AG09309 (cell line): ENCODE measurements around the gene GNG8.

ENCODE experiments used
- DNase-seq: peaks from one replicate; pipeline ENCODE4 v3.0.0-alpha.2; 2010; ENCODE audit warnings: low read depth
- H3K4me3 ChIP-seq: 2 replicates; pipeline ENCODE4 v1.5.1; 2011; ENCODE audit warnings: mild to moderate bottlenecking, low read depth, low read length, moderate library complexity; ENCODE audit not compliant: control insufficient read depth
- TF ChIP-seq, protein P1 (sequence below): IDR thresholded peaks from 2 replicates; pipeline ENCODE4 v1.5.1; 2011; ENCODE audit warnings: mild to moderate bottlenecking, low read depth, low read length, inconsistent platforms; ENCODE audit not compliant: insufficient read depth, control insufficient read depth; ENCODE audit errors: missing control alignments

GNG8 gene

GRCh38 chr19:46656541-46656940, 20.5 kb upstream of the GNG8 start:
- no peak overlapping the region for H3K4me3 ChIP-seq
- TF ChIP-seq, protein P1, sequence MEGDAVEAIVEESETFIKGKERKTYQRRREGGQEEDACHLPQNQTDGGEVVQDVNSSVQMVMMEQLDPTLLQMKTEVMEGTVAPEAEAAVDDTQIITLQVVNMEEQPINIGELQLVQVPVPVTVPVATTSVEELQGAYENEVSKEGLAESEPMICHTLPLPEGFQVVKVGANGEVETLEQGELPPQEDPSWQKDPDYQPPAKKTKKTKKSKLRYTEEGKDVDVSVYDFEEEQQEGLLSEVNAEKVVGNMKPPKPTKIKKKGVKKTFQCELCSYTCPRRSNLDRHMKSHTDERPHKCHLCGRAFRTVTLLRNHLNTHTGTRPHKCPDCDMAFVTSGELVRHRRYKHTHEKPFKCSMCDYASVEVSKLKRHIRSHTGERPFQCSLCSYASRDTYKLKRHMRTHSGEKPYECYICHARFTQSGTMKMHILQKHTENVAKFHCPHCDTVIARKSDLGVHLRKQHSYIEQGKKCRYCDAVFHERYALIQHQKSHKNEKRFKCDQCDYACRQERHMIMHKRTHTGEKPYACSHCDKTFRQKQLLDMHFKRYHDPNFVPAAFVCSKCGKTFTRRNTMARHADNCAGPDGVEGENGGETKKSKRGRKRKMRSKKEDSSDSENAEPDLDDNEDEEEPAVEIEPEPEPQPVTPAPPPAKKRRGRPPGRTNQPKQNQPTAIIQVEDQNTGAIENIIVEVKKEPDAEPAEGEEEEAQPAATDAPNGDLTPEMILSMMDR: no peak
- DNase-seq: no peak

GRCh38 chr19:46654621-46655152, 18.7 kb upstream of the GNG8 start:
- no peak overlapping the region for H3K4me3 ChIP-seq
- no peak for DNase-seq
- TF ChIP-seq, protein P1: no peak

DNA sequence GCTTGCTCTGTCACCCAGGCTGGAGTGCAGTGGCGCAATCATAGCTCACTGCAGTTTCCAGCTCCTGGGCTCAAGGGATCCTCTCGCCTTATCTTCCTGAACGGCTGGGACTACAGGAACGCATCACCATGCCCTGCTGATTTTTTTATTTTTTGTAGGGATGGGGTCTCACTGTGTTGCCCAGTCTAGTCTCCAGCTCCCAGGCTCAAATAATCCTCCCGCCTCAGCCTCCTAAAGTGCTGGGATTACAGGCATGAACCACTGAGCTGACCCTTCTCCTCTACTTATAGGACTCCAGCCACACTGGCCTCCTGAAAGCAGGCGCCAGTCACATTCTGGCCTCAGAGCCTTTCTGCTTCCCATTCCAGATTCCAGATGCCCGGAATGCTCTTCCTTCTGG, 14.4 kb upstream of the GNG8 start:
- TF ChIP-seq, protein P1: no peak
- no peak overlapping the region for H3K4me3 ChIP-seq
- no peak for DNase-seq

- no peak for DNase-seq
- no peak overlapping the region for H3K4me3 ChIP-seq
- TF ChIP-seq, protein P1: no peak
Observed at GRCh38 chr19:46648961-46649960, 13.3 kb upstream of the GNG8 start.

GRCh38 chr19:46648060-46648960, 12.3 kb upstream of the GNG8 start:
- DNase-seq: no peak
- TF ChIP-seq, protein P1: no peak
- H3K4me3 ChIP-seq: no peak overlapping the region

- TF ChIP-seq, protein P1: no peak
- no peak for DNase-seq
- no peak overlapping the region for H3K4me3 ChIP-seq
Observed at GRCh38 chr19:46646402-46646801, 10.4 kb upstream of the GNG8 start.
